ENCODE results near the gene GADD45G.

Gene GADD45G

GRCh38 chr9:89655056-89655989, 50.5 kb downstream of the GADD45G start:
- DNase-seq: no peak
